Esophagus muscularis mucosa (tissue), 4 donors: Measurements from ENCODE around the gene PRICKLE1.

Experiments used
- CTCF ChIP-seq, 3 experiments: fragments of 200-600 bp in 2 of 3; fragments of 450-650 bp in 1 of 3; sonication (generic) in 2 of 3; IDR thresholded peaks; one replicate each; pipeline ENCODE4 v1.5.1; 2017 to 2019; ENCODE audit warnings: antibody characterized with exemption in 3 of 3, mild to moderate bottlenecking in 2 of 3, moderate library complexity in 1 of 3
- EP300 ChIP-seq: sonication (generic); formaldehyde crosslinking; IDR thresholded peaks from one replicate; pipeline ENCODE4 v1.6.1; 2017; ENCODE audit warnings: antibody characterized with exemption
- POLR2A ChIP-seq: fragments of 450-650 bp; IDR thresholded peaks from one replicate; pipeline ENCODE4 v1.6.1; 2017; ENCODE audit warnings: antibody characterized with exemption, moderate library complexity, mild to moderate bottlenecking, low read depth
- POLR2AphosphoS5 ChIP-seq, 2 donors: sonication (generic); formaldehyde crosslinking; IDR thresholded peaks; one replicate each; pipeline ENCODE4 v1.6.1; 2017; ENCODE audit warnings: antibody characterized with exemption in 2 of 2

GRCh38 chr12:42475106-42475505 is 114.4 kb downstream of the PRICKLE1 start:
- no peak for TF ChIP-seq CTCF (IDR thresholded peaks at IDR 0.05)
- no peak for TF ChIP-seq POLR2AphosphoS5 (IDR thresholded peaks at IDR 0.05)
- no peak for TF ChIP-seq POLR2A
- TF ChIP-seq EP300: no peak
